GM12874 (cell line): Measurements from ENCODE around the gene MAGI1.

Experiments used
- TF ChIP-seq, protein P1 (sequence below): IDR thresholded peaks from 2 replicates; pipeline ENCODE4 v1.5.1; 2011; ENCODE audit warnings: low read depth, mild to moderate bottlenecking, control low read depth, low read length, moderate library complexity; ENCODE audit not compliant: insufficient read depth

Gene MAGI1

GRCh38 chr3:66050821-66051220, 12.1 kb upstream of the MAGI1 start:
- TF ChIP-seq, protein P1, sequence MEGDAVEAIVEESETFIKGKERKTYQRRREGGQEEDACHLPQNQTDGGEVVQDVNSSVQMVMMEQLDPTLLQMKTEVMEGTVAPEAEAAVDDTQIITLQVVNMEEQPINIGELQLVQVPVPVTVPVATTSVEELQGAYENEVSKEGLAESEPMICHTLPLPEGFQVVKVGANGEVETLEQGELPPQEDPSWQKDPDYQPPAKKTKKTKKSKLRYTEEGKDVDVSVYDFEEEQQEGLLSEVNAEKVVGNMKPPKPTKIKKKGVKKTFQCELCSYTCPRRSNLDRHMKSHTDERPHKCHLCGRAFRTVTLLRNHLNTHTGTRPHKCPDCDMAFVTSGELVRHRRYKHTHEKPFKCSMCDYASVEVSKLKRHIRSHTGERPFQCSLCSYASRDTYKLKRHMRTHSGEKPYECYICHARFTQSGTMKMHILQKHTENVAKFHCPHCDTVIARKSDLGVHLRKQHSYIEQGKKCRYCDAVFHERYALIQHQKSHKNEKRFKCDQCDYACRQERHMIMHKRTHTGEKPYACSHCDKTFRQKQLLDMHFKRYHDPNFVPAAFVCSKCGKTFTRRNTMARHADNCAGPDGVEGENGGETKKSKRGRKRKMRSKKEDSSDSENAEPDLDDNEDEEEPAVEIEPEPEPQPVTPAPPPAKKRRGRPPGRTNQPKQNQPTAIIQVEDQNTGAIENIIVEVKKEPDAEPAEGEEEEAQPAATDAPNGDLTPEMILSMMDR = no peak

GRCh38 chr3:66048051-66048395, 9.3 kb upstream of the MAGI1 start:
- TF ChIP-seq, protein P1 = no peak

GRCh38 chr3:66047311-66048050, 8.8 kb upstream of the MAGI1 start:
- TF ChIP-seq, protein P1 = no peak

GRCh38 chr3:66041828-66042227, 3.1 kb upstream of the MAGI1 start:
- TF ChIP-seq, protein P1 = no peak

- TF ChIP-seq, protein P1 = no peak
Measured at GRCh38 chr3:66041116-66041515, 2.4 kb upstream of the MAGI1 start.

DNA sequence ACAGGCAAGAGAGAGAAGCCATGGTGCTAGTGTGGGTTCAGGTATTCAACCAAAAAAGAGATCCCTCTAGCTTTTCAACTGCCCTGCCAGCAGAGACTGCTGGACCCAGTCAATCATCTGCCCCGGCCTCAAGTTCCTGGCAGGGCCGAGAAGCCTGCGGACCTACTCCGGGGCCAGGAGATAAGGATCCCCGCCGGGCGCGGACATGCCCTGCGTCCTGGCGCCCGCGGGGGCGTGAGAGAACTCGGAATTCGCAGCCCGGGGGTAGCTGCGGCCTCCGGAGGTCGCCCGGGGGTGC, 821 bp upstream of the MAGI1 start:
- TF ChIP-seq, protein P1 = no peak

DNA sequence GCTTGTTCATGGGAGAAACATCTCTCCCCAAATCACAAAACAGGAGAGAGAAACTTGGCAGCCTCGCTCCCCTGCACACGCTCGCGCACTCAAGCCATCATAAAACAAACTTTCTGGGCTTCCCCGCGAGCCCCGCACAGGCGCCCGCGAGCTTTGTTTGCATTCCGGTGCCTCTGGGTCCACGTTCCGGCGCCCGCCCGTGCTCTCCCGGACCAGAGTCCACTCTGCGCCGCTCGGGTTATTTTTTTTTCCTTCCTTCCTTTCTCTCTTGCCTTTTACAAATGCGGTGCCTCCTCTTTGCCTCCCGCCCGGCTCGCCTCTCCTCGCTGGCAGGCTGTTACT, 363 bp downstream of the MAGI1 start:
- TF ChIP-seq, protein P1 = no peak

DNA sequence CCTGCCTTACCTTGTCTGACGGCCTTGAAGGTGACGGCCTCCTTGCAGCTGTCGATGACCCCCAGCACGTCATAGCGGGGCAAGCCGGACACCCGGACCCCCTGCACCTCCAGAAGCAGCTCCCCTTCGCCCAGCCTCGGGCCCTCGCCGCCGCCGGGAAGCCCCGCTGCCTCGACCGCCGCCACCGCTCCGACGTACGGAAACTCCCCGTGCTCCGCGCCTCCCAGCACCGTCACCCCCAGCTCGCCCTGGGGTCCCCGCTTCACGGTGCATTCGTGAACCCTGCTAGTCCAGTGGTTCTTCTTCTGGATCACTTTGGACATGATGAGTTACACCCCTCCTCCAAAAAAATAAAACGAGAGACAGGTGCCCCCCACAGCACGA, 740 bp downstream of the MAGI1 start:
- TF ChIP-seq, protein P1 = no peak
